ENCODE results near the gene ST6GALNAC3. TPM values are rescaled to one million over a fixed set of nuclear protein-coding genes. Genes with fewer than 3 reads are reported as not detected.

ST6GALNAC3 gene
- total RNA-seq, 1 donor from 2014 or later: 7.3 TPM

Other genes starting within 250 kb of the ST6GALNAC3 start
- gene ASB17, start 142.3 kb upstream of the ST6GALNAC3 start, total RNA-seq: not detected in 2 replicates